SHP77 treated with DMSO at 0.1 percent for 48 hours (cell line): Measurements from ENCODE around the gene DGKQ.
"Not testable (repeated sequence)": the region's sequence is repeated elsewhere in the genome, so short reads cannot be mapped to it uniquely, and the experiment has no call there.

Experiments
- DNase-seq: peaks from one replicate; lab custom pipeline; 2025; lab: John Stamatoyannopoulos, UW

The DGKQ gene

GRCh38 chr4:948101-948935, 25.1 kb downstream of the DGKQ start:
- no peak for DNase-seq

- DNase-seq, result no peak
These were observed 25.8 kb downstream of the DGKQ start for GRCh38 chr4:947491-947971.

GRCh38 chr4:946517-947471, 26.6 kb downstream of the DGKQ start:
- no peak for DNase-seq

GRCh38 chr4:946103-946450, 27.3 kb downstream of the DGKQ start:
- DNase-seq, result no peak

GRCh38 chr4:945274-946102, 27.9 kb downstream of the DGKQ start:
- DNase-seq, result no peak

GRCh38 chr4:939508-939907, 33.9 kb downstream of the DGKQ start:
- DNase-seq, result not testable (repeated sequence)

GRCh38 chr4:932713-933070, 40.7 kb downstream of the DGKQ start:
- DNase-seq, result no peak

- peak; percentile 3 for DNase-seq
These were observed 41.2 kb downstream of the DGKQ start, which contains the start of the genes GAK and TMEM175 for GRCh38 chr4:931960-932712. Gene GAK, minus strand, starts transcription at chr4:932316. Its CDS starts 129 bp downstream, at chr4:932187. Gene TMEM175, plus strand, starts transcription at chr4:932460. Its CDS starts 15,280 bp downstream, at chr4:947740.

GRCh38 chr4:931194-931959, 42.0 kb downstream of the DGKQ start:
- no peak for DNase-seq

GRCh38 chr4:930827-931193, 42.6 kb downstream of the DGKQ start:
- DNase-seq, result no peak

- DNase-seq, result no peak
These were observed 43.3 kb downstream of the DGKQ start for GRCh38 chr4:930028-930551.

GRCh38 chr4:929096-929765, 44.1 kb downstream of the DGKQ start:
- no peak for DNase-seq

GRCh38 chr4:927566-927965, 45.8 kb downstream of the DGKQ start:
- DNase-seq, result not testable (repeated sequence)

- no peak for DNase-seq
These were observed 46.8 kb downstream of the DGKQ start for GRCh38 chr4:926538-926937.

- no peak for DNase-seq
These were observed 47.4 kb downstream of the DGKQ start for GRCh38 chr4:925771-926500.

GRCh38 chr4:925171-925570, 48.2 kb downstream of the DGKQ start:
- DNase-seq, result no peak

- DNase-seq, result no peak
These were observed 49.0 kb downstream of the DGKQ start for GRCh38 chr4:924107-925096.
